GM19395 (cell line): ENCODE results near the gene ETS1.

ENCODE experiments used
- ATAC-seq: cut with Tn5 transposase; IDR thresholded peaks from one replicate; pipeline ENCODE4 v1.9.1; 2021; ENCODE audit warnings: mild to moderate bottlenecking, moderate library complexity; ENCODE audit not compliant: unreplicated experiment

The ETS1 gene

GRCh38 chr11:128572965-128573364, 14.4 kb downstream of the ETS1 start:
- no peak for ATAC-seq

- no peak for ATAC-seq
Observed at GRCh38 chr11:128570632-128571031, 16.7 kb downstream of the ETS1 start.

GRCh38 chr11:128569291-128569690, 18.1 kb downstream of the ETS1 start:
- ATAC-seq: no peak

GRCh38 chr11:128568166-128568778, 19.1 kb downstream of the ETS1 start:
- ATAC-seq: no peak

GRCh38 chr11:128567130-128567529, 20.2 kb downstream of the ETS1 start:
- no peak for ATAC-seq

- no peak for ATAC-seq
Observed at GRCh38 chr11:128565881-128566280, 21.5 kb downstream of the ETS1 start.

- no peak for ATAC-seq
Observed at GRCh38 chr11:128564642-128565245, 22.6 kb downstream of the ETS1 start.

GRCh38 chr11:128563942-128564641, 23.3 kb downstream of the ETS1 start:
- ATAC-seq: no peak

GRCh38 chr11:128563308-128563707, 24.1 kb downstream of the ETS1 start:
- no peak for ATAC-seq

- peak; percentile 57 for ATAC-seq
Observed at GRCh38 chr11:128559496-128560103, 27.8 kb downstream of the ETS1 start.

- ATAC-seq: no peak
Observed at GRCh38 chr11:128555606-128556005, 31.8 kb downstream of the ETS1 start.

GRCh38 chr11:128553662-128554362, 33.5 kb downstream of the ETS1 start:
- ATAC-seq: no peak

GRCh38 chr11:128552783-128553661, 34.3 kb downstream of the ETS1 start:
- ATAC-seq: peak; percentile 66

GRCh38 chr11:128551611-128552335, 35.6 kb downstream of the ETS1 start:
- ATAC-seq: peak; percentile 64

- ATAC-seq: no peak
Observed at GRCh38 chr11:128551058-128551457, 36.3 kb downstream of the ETS1 start.

- no peak for ATAC-seq
Observed at GRCh38 chr11:128550261-128550821, 37.0 kb downstream of the ETS1 start.

- ATAC-seq: no peak
Observed at GRCh38 chr11:128549256-128549944, 38.0 kb downstream of the ETS1 start.

- no peak for ATAC-seq
Observed at GRCh38 chr11:128548649-128549255, 38.6 kb downstream of the ETS1 start.
